Measurements from ENCODE around the gene CCL14.

- TF ChIP-seq CTCF (IDR thresholded peaks at IDR 0.05) = no peak
- no peak for TF ChIP-seq POLR2A (IDR thresholded peaks at IDR 0.05)
Measured at GRCh38 chr17:36034127-36034526, 47.6 kb upstream of the CCL14 start.
